GM19043 (cell line): Measurements from ENCODE around the gene NOM1.
A peak's percentile ranks its signal among the peaks of the same experiment; 100 is the strongest.

Experiments
- ATAC-seq: cut with Tn5 transposase; IDR thresholded peaks from one replicate; pipeline ENCODE4 v1.9.1; 2021; ENCODE audit warnings: low read depth; ENCODE audit not compliant: unreplicated experiment

The NOM1 gene

GRCh38 chr7:157014635-157015555 lies 65.4 kb downstream of the NOM1 start:
- ATAC-seq, result no peak

DNA sequence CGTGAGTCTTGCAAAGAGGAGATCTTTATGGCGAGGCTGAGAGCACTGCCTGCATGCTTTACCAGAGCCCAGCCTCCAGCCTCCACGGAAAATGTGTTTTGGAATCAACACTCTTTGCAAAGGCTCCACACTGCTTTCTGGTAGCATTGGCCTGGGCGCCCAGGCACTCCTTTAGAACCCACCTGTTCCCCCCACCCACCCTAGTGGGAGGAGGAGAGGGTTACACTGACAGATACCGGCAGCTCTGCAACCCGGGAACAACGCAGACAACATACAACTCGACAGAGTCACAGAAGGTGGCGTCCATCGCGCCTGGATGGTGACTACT lies 66.5 kb downstream of the NOM1 start:
- ATAC-seq, result peak; percentile 2

- peak; percentile 62 for ATAC-seq
Observed at GRCh38 chr7:157016352-157017041, 67.0 kb downstream of the NOM1 start.

GRCh38 chr7:157017149-157017548 lies 67.6 kb downstream of the NOM1 start:
- ATAC-seq, result no peak

GRCh38 chr7:157017603-157018327 lies 68.3 kb downstream of the NOM1 start:
- no peak for ATAC-seq

DNA sequence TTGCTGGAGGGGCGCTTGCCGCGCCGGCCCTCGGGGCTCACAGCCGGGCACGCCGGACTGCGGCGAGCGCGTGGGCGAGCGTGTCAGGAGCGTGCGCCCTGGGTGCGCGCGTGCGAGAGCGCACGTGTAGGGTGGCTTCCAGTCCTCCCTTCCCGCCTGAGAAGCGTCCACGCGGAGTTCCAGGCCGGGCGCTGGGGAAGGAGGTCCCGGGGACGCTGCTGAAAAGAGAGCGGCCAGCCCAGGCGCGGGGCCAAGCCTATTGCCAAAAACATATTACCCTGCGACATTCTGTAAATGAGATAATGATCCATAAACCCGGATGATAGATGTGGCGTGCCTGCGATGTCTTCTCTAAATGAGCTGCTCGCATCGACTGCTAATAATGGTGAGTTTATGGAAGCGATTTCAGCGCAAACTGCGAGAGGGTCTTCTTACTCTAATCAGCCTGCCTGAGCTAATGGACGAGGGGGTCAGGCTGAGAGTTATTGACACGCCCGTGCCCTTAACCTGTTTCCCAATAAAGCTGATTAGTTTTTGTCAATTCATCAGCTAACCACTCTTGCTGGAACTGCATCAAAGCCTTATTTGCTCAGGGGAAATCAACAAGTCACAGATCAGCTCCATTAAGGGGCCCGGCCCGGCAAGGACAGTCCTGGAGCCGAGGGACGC lies 69.0 kb downstream of the NOM1 start:
- no peak for ATAC-seq

GRCh38 chr7:157018997-157019608 lies 69.6 kb downstream of the NOM1 start:
- no peak for ATAC-seq

- ATAC-seq, result no peak
Observed at GRCh38 chr7:157019718-157020451, 70.4 kb downstream of the NOM1 start.

GRCh38 chr7:157020514-157021070 lies 71.1 kb downstream of the NOM1 start:
- no peak for ATAC-seq

GRCh38 chr7:157021071-157021870 lies 71.8 kb downstream of the NOM1 start:
- no peak for ATAC-seq

- no peak for ATAC-seq
Observed at GRCh38 chr7:157021871-157022680, 72.6 kb downstream of the NOM1 start.
